Measurements from ENCODE around the gene PANK3.

DNA sequence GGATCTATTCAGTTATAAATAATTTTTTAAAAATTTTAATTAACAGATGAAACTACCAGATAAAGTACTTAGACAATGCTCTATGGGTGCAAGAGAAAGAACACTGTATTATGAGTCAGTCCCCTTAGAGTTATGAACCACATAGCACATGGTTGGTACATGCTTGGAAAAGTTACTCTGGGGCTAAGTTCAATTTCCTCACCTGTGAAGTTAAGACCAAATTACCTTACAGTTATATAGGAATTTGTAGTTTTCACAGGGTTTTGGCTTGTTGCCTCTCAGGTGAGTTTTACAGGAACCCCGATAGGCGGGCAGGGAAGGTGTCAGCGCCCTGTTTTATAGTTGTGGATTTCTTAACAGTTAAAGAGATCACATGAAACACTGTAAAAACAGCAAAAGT lies 1.2 kb downstream of the PANK3 start:
- TF ChIP-seq, protein P1, sequence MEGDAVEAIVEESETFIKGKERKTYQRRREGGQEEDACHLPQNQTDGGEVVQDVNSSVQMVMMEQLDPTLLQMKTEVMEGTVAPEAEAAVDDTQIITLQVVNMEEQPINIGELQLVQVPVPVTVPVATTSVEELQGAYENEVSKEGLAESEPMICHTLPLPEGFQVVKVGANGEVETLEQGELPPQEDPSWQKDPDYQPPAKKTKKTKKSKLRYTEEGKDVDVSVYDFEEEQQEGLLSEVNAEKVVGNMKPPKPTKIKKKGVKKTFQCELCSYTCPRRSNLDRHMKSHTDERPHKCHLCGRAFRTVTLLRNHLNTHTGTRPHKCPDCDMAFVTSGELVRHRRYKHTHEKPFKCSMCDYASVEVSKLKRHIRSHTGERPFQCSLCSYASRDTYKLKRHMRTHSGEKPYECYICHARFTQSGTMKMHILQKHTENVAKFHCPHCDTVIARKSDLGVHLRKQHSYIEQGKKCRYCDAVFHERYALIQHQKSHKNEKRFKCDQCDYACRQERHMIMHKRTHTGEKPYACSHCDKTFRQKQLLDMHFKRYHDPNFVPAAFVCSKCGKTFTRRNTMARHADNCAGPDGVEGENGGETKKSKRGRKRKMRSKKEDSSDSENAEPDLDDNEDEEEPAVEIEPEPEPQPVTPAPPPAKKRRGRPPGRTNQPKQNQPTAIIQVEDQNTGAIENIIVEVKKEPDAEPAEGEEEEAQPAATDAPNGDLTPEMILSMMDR (IDR thresholded peaks at IDR 0.05) = no peak
- TF ChIP-seq TCF7L2 (IDR thresholded peaks at IDR 0.05; ENCODE audit: low read depth, low read length) = no peak
- no peak for TF ChIP-seq POLR2AphosphoS5 (IDR thresholded peaks at IDR 0.05; ENCODE audit: low read depth, low read length)
- TF ChIP-seq, protein P2, sequence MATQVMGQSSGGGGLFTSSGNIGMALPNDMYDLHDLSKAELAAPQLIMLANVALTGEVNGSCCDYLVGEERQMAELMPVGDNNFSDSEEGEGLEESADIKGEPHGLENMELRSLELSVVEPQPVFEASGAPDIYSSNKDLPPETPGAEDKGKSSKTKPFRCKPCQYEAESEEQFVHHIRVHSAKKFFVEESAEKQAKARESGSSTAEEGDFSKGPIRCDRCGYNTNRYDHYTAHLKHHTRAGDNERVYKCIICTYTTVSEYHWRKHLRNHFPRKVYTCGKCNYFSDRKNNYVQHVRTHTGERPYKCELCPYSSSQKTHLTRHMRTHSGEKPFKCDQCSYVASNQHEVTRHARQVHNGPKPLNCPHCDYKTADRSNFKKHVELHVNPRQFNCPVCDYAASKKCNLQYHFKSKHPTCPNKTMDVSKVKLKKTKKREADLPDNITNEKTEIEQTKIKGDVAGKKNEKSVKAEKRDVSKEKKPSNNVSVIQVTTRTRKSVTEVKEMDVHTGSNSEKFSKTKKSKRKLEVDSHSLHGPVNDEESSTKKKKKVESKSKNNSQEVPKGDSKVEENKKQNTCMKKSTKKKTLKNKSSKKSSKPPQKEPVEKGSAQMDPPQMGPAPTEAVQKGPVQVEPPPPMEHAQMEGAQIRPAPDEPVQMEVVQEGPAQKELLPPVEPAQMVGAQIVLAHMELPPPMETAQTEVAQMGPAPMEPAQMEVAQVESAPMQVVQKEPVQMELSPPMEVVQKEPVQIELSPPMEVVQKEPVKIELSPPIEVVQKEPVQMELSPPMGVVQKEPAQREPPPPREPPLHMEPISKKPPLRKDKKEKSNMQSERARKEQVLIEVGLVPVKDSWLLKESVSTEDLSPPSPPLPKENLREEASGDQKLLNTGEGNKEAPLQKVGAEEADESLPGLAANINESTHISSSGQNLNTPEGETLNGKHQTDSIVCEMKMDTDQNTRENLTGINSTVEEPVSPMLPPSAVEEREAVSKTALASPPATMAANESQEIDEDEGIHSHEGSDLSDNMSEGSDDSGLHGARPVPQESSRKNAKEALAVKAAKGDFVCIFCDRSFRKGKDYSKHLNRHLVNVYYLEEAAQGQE (IDR thresholded peaks at IDR 0.05; ENCODE audit: insufficient read depth in 1 of 2, low read depth in 2 of 2, low read length in 1 of 2) = no peak
- TF ChIP-seq SIN3A (IDR thresholded peaks at IDR 0.05; ENCODE audit: borderline replicate concordance, insufficient read depth, low read depth, low read length) = no peak
